Measurements from ENCODE around the gene MRPS18A. TPM values are rescaled to one million over a fixed set of nuclear protein-coding genes. Genes with fewer than 3 reads are reported as not detected.

MRPS18A gene
- total and polyA plus RNA-seq, 2 of the 13 experiments (the other 11 are each of a cell fraction or from before 2014, with no cell fraction given): 87.8 to 89.1 TPM

DNA sequence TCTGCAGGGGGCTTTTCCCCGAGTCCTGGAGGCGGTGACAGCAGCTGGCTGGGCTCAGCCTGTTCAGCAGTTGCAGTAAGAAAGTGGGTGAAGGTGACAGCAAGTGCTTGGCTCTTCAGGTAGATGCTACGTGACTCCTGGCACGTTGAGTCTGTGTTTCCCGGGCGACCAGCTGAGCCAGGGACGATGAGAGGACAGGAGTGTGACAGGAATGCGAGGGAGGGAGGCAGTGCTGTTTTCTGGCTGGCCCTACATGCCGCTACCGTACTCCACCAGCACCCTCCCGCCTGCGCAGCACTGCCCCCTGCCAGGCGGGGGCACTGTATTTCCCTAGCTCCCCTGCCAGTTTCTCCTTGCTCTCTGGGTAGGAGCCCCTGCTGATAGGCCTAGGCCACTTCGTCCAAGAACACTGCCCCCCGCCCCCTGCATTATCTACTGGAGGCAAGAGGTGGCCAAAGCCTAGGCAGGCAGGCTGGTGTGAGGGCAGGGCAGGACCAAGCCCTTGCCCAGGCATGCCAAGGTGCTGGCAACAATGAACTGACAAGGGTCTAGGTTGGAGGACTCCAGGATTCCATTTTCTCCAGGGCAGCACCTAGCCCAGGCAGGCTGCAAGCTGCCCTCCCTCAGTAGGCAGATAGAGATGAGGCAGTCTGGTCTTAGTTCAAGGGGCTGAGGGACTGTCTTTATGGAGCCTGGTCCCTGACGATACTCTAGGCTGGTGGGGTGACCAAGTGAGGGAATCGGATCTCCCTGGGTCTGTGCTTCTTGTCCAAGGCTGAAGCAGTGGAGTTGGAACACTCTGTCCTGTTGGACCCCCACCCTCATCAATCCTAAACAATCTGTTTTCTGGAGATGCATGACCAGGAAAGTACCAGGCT is 19.2 kb downstream of the MRPS18A start (continued):
- TF ChIP-seq ATF6 (CRISPR knock-in tag; conservative IDR thresholded peaks at IDR 0.05) (no peak), KDM6A (CRISPR knock-in tag; IDR thresholded peaks at IDR 0.05; ENCODE audit: low read depth) (no peak), ZNF619 (CRISPR knock-in tag; IDR thresholded peaks at IDR 0.05) (peak; percentile 8; the same call in 1 of the 2 replicates), ZNF800 (CRISPR knock-in tag; IDR thresholded peaks at IDR 0.05) (peak; percentile 78; the same call in 1 of the 2 replicates), PRPF4 (IDR thresholded peaks at IDR 0.05; ENCODE audit: low read depth, low read length, poor library complexity, severe bottlenecking) (no peak), NFIB (CRISPR knock-in tag; IDR thresholded peaks at IDR 0.05; ENCODE audit: borderline replicate concordance) (no peak), FOSL1 (CRISPR knock-in tag; IDR thresholded peaks at IDR 0.05; ENCODE audit: borderline replicate concordance) (no peak), ZNF274 (CRISPR knock-in tag; IDR thresholded peaks at IDR 0.05) (peak; percentile 52; the same call in 1 of the 2 replicates), HIC2 (CRISPR knock-in tag; IDR thresholded peaks at IDR 0.05; ENCODE audit: low read depth) (peak; percentile 87; the same call in 1 of the 2 replicates), NFKBIZ (CRISPR knock-in tag; IDR thresholded peaks at IDR 0.05) (peak; percentile 24; the same call in 1 of the 2 replicates), ZNF317 (CRISPR knock-in tag; IDR thresholded peaks at IDR 0.05) (no peak; the same call in none of the 2 replicates), HNRNPL (IDR thresholded peaks at IDR 0.05; ENCODE audit: low read depth, low read length) (peak; percentile 98), TBL1XR1 (IDR thresholded peaks at IDR 0.05; ENCODE audit: borderline replicate concordance, low read length, partially characterized antibody) (no peak), ADNP (CRISPR knock-in tag; IDR thresholded peaks at IDR 0.05) (no peak), ZBTB49 (CRISPR knock-in tag; IDR thresholded peaks at IDR 0.05; ENCODE audit: borderline replicate concordance) (peak; percentile 5; the same call in 1 of the 2 replicates), PRMT3 (CRISPR knock-in tag; IDR thresholded peaks at IDR 0.05; ENCODE audit: borderline replicate concordance, low read depth) (peak; percentile 19; the same call in 1 of the 2 replicates), CAMTA2 (CRISPR knock-in tag; IDR thresholded peaks at IDR 0.05; ENCODE audit: borderline replicate concordance) (peak; percentile 83)
- TF ChIP-seq, protein P1, sequence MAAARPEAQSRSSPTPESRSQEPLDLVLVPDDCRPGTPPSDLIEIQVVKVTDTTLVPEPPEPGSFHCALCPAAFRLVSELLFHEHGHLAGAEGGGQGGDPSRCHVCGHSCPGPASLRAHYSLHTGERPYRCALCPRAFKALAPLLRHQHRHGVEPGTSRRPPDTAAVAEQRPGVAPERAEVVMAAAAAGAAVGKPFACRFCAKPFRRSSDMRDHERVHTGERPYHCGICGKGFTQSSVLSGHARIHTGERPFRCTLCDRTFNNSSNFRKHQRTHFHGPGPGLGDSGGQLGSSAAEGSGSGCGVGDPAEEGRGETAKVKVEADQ (CRISPR knock-in tag; IDR thresholded peaks at IDR 0.05; ENCODE audit: borderline replicate concordance): 0 out of 2 replicates have a peak, but pooled peaks have one; percentile 49

Measured in HepG2 (cell line).